Hepatocyte (in vitro differentiated cells): Measurements from ENCODE around the gene LRRC63. TPM values are rescaled to one million over a fixed set of nuclear protein-coding genes. Genes with fewer than 3 reads are reported as not detected.
A peak's percentile ranks its signal among the peaks of the same experiment; 100 is the strongest.

Experiments
- DNase-seq: peaks from one replicate; pipeline ENCODE4 v3.0.0-alpha.2; 2016; ENCODE audit warnings: low spot score
- H2AFZ ChIP-seq: fragments of 200-600 bp; sonication (generic); 2 replicates; pipeline ENCODE4 v1.6.0; 2016; ENCODE audit warnings: antibody characterized with exemption, mild to moderate bottlenecking
- H3K27ac ChIP-seq: fragments of 200-600 bp; sonication (generic); 2 replicates; pipeline ENCODE4 v1.5.1; 2016; ENCODE audit warnings: mild to moderate bottlenecking
- H3K27me3 ChIP-seq: fragments of 200-600 bp; sonication (generic); 2 replicates; pipeline ENCODE4 v1.6.1; 2016
- H3K36me3 ChIP-seq: fragments of 200-600 bp; sonication (generic); replicated peaks from 2 replicates; pipeline ENCODE4 v1.5.1; 2016; ENCODE audit warnings: low read depth; ENCODE audit not compliant: insufficient read depth
- H3K4me1 ChIP-seq: fragments of 200-600 bp; sonication (generic); 2 replicates; pipeline ENCODE4 v1.5.1; 2016; ENCODE audit warnings: mild to moderate bottlenecking, moderate library complexity; ENCODE audit not compliant: insufficient read depth
- H3K4me2 ChIP-seq: fragments of 200-600 bp; sonication (generic); 2 replicates; pipeline ENCODE4 v1.6.0; 2016
- H3K4me3 ChIP-seq: fragments of 200-600 bp; sonication (generic); 2 replicates; pipeline ENCODE4 v1.5.1; 2016; ENCODE audit warnings: mild to moderate bottlenecking
- H3K79me2 ChIP-seq: fragments of 200-600 bp; sonication (generic); 2 replicates; pipeline ENCODE4 v1.6.0; 2017; ENCODE audit warnings: mild to moderate bottlenecking
- H3K9me2 ChIP-seq: fragments of 200-600 bp; sonication (generic); replicated peaks from 2 replicates; pipeline ENCODE4 v1.6.0; 2017; ENCODE audit warnings: mild to moderate bottlenecking; ENCODE audit not compliant: insufficient read depth
- H3K9me3 ChIP-seq: fragments of 200-600 bp; sonication (generic); 2 replicates; pipeline ENCODE4 v1.5.1; 2016; ENCODE audit warnings: low read depth, mild to moderate bottlenecking
- H4K20me1 ChIP-seq: fragments of 200-600 bp; sonication (generic); 2 replicates; pipeline ENCODE4 v1.6.0; 2016; ENCODE audit warnings: mild to moderate bottlenecking; ENCODE audit not compliant: insufficient read depth, poor library complexity, severe bottlenecking
- CTCF ChIP-seq: fragments of 200-600 bp; sonication (generic); IDR thresholded peaks from 2 replicates; pipeline ENCODE4 v1.5.1; 2016; ENCODE audit warnings: antibody characterized with exemption, mild to moderate bottlenecking; ENCODE audit not compliant: poor library complexity
- EZH2 ChIP-seq: fragments of 200-600 bp; sonication (generic); IDR thresholded peaks from 2 replicates; pipeline ENCODE4 v1.6.1; 2016; ENCODE audit warnings: antibody characterized with exemption, mild to moderate bottlenecking, borderline replicate concordance
- EZH2phosphoT487 ChIP-seq: fragments of 200-600 bp; sonication (generic); IDR thresholded peaks from one replicate; pipeline ENCODE4 v1.6.1; 2018; ENCODE audit warnings: antibody characterized with exemption, mild to moderate bottlenecking, low read depth, moderate library complexity; ENCODE audit not compliant: unreplicated experiment, severe bottlenecking
- WGBS: methylation state at CpG from one replicate; pipeline ENCODE4 v1.1.6; 2016; ENCODE audit warnings: low lambda C conversion rate; ENCODE audit errors: missing lambda C conversion rate; 5-methylcytosine and 5-hydroxymethylcytosine counted together
- polyA plus RNA-seq: library from polyadenylated mRNA; unstranded; fragments of >200 nt; fragmentation: Nextera tagmentation; extraction: Ambion mirVana; gene quantifications from 2 replicates; pipeline ENCODE4 v1.2.1, GENCODE V29; 2016
- total RNA-seq: library from RNA; depleted of rRNA; stranded (reverse); fragments of >200 nt; gene quantifications from 2 replicates; pipeline ENCODE4 v1.2.3, GENCODE V29; 2014

The LRRC63 gene
- total and polyA plus RNA-seq, 2 experiments from 2014 or later, result not detected

GRCh38 chr13:46206143-46206542 lies 5.6 kb upstream of the LRRC63 start:
- TF ChIP-seq EZH2 (no peak), CTCF (no peak), EZH2phosphoT487 (no peak)
- no peak overlapping the region for H3K27ac ChIP-seq
- no peaks in the 10 kb centered on the region for H3K4me1 ChIP-seq
- H3K4me2 ChIP-seq, result no peak overlapping the region
- no peaks in the 10 kb centered on the region for H3K27me3 ChIP-seq
- no peaks in the 10 kb centered on the region for H3K36me3 ChIP-seq
- peak; percentile 14 for DNase-seq
- WGBS, result 58% methylated on average over 1 of the region's 1 CpG
- no peak overlapping the region for H2AFZ ChIP-seq
- no peaks in the 10 kb centered on the region for H3K9me2 ChIP-seq
- H4K20me1 ChIP-seq, result no peaks in the 10 kb centered on the region
- H3K79me2 ChIP-seq, result no peaks in the 10 kb centered on the region
- H3K9me3 ChIP-seq, result no peaks in the 10 kb centered on the region
- H3K4me3 ChIP-seq, result no peak overlapping the region

- H3K27me3 ChIP-seq, result no peaks in the 10 kb centered on the region
- H3K9me2 ChIP-seq, result no peaks in the 10 kb centered on the region
- no peaks in the 10 kb centered on the region for H3K4me1 ChIP-seq
- TF ChIP-seq EZH2 (no peak), EZH2phosphoT487 (no peak), CTCF (no peak)
- H3K36me3 ChIP-seq, result no peaks in the 10 kb centered on the region
- no peaks in the 10 kb centered on the region for H3K79me2 ChIP-seq
- H2AFZ ChIP-seq, result no peak overlapping the region
- H3K27ac ChIP-seq, result no peak overlapping the region
- H3K9me3 ChIP-seq, result no peaks in the 10 kb centered on the region
- no peak overlapping the region for H3K4me3 ChIP-seq
- no peaks in the 10 kb centered on the region for H4K20me1 ChIP-seq
- H3K4me2 ChIP-seq, result no peak overlapping the region
- DNase-seq, result no peak
- WGBS, result 85% methylated on average over 7 of the region's 7 CpGs
Observed at GRCh38 chr13:46207828-46208227, 3.9 kb upstream of the LRRC63 start.

- Histone ChIP-seq H3K4me2 (peak overlapping the region; percentile 88), H3K27ac (peak overlapping the region; percentile 34), H2AFZ (peak overlapping the region; percentile 95)
Observed at GRCh38 chr13:46210362-46211083, 1.2 kb upstream of the LRRC63 start.

More at GRCh38 chr13:46210362-46211083, 1.2 kb upstream of the LRRC63 start:
- H3K9me2 ChIP-seq, result no peaks in the 10 kb centered on the region
- H3K79me2 ChIP-seq, result no peaks in the 10 kb centered on the region
- no peaks in the 10 kb centered on the region for H3K9me3 ChIP-seq
- no peaks in the 10 kb centered on the region for H3K27me3 ChIP-seq
- H3K4me3 ChIP-seq, result peak overlapping the region; percentile 66
- H3K4me1 ChIP-seq, result no peaks in the 10 kb centered on the region
- no peaks in the 10 kb centered on the region for H4K20me1 ChIP-seq
- H3K36me3 ChIP-seq, result no peaks in the 10 kb centered on the region
- TF ChIP-seq EZH2phosphoT487, result no peak
- TF ChIP-seq CTCF, result no peak
- TF ChIP-seq EZH2, result no peak
- DNase-seq, result no peak
- 72% methylated on average over 6 of the region's 6 CpGs for WGBS
